ENCODE data around the gene FANCI.
"Not testable (repeated sequence)": the region's sequence is repeated elsewhere in the genome, so short reads cannot be mapped to it uniquely, and the experiment has no call there.

Gene FANCI

DNA sequence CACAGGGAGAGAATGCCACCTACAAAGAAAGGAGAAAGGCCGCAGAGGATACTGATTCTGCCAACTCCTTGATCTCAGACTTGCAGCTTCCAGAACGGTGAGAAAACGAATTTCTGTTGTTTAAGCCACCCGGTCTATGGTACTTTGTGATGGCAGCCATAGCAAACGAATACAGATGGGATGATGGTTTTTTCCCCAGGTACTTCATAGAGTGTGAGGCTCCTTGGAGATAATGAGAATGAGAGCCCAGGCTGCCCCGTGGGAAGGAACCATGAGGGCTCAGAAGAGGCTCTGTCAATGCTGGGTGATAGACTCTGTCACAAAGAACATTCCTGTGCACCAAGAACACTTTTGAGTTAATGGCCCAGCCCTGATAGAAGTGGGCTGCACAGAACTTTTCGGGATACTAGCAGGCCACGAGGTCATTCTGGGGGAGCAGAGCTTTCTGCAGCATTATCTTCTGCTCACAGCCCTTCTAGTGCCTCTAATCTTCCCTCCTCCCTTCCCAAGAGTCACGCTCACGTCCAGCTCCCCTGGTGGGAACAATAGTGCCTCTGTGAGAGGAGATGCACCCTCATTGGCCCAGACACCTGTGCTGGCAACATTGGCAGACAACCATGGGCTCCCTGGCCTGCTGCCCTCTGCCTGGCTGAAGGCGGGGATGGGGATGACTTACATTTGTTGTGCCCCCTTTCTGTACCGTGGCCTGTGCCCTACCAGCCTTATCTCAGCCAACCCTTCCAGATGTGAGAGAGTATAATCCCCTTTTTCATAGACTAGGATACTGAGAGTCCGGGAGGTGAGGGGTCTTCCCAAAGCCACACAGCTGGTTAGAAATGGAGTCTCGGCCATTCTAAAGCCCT lies 17.2 kb upstream of the FANCI start:
- DNase-seq, result no peak

DNA sequence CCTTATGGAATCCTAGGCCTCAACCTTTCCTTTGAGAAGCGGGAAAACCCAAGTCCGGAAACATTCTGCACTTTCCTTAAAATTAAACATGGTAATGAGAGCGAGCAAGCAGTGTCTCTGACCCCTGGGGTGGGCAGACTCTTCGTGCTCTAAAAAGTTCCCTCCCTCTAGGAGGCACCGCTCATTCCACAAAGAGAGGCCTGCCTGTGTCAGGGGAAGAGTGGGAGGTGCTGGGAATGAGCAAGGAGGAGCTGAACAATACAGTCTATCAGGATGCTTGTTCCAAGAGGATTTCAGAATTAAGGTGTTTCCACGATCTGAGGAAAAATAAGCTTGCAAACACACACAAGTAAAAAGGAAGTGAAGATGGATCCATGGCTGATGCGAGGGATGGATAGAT lies 16.4 kb upstream of the FANCI start:
- DNase-seq, result no peak

DNA sequence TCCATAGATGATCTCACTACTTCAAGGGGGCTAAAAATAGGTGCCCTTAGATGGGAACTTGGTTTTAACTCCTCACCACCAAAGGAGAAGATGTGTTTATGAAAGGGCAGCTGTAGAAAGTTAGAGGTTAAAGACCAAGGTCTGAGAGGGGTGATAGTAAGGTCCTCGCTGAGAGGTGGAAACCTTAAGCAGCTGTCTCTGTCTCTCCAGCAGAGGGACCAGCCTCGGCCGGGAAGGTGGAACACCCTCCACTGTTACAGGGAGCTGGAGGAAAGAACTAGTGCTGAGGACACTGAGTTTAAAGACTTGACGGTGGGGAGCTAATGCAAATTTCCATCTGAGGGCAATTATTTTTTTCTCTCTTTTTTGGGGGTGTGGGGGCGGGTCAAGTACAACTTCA lies 13.5 kb upstream of the FANCI start:
- no peak for DNase-seq

DNA sequence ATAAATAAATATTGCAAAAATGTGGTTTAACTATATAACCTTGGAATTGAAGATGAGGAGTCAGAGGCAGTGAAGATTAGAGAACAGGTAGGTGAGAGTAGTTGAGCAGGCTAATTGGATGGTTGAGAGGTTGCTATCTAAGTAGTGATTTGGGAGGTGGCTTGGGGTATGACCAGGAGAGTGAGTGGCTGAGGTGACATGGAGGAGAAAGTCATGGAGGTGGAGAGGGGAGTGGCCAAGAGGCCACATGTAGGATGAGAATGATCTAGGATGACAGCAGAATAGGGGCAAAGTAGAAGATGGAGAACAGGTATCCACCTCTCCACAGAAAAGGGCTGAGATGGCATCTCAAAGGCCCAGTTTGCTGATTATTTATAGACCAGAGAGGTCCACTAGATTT lies 11.9 kb upstream of the FANCI start:
- DNase-seq, result no peak

DNA sequence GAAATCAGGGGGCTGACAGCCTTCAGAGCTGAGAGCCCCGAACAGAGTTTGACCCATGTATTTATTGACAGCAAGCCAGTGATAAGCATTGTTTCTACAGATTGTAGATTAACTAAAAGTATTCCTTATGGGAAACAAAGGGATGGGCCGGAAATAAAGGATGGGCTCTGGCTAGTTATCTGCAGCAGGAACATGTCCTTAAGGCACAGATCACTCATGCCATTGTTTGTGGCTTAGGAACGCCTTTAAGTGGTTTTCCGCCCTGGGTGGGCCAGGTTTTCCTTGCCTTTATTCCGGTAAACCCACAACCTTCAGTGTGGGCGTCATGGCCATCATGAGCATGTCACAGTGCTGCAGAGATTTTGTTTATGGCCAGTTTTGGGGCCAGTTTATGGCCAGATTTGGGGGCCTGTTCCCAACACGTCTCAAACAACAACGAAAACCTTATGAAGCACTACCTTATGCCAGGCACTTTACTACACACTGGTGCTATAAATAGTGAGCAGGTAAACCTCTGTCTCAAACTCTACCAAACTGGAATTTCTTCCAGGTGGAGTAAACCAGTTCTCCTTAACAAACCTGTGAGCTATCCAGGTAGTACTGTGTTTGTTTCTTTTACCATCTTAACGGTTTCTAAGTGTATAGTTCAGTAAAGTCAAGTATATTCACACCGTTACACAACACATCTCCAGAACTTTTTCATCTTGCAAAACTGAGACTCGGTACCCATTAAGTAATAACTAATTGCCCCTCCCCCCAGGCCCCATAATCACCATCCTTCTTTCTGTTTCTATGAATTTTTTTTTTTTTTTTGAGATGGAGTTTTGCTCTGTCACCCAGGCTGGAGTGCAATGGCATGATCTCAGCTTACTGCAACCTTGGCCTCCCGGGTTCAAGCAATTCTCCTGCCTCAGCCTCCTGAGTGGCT lies 3.6 kb upstream of the FANCI start:
- DNase-seq, result peak; percentile 55

DNA sequence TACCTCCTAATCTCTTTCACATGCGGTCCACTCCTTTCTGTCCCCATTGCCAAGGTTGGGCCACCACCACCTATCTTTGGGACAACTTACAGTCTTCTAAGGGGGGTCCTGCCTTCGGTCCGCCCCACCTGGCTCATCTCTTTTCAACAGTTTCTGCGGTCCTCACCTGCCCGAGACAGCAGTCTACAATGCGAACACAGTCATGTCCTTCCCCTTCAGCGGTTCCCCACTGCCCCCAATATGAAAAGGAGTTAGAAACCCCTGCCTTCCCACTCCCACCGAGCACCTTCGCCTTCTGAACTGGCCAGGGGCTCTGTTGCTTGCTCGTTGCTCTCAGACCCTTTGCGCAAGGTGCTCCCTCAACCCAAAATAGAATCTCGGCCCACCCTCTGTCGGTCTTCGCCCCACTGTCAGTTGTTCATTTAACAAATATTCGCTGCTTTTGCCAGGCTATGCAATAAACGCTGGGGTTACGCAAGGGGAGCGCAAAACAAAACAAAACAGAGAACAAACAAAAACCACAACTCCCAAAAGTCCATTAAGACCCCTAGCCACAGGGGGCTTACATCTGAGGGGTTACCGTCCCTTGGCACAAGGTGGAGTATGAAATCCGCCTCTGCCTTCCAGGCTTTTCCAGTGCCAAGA lies 611 bp upstream of the FANCI start:
- DNase-seq, result no peak

DNA sequence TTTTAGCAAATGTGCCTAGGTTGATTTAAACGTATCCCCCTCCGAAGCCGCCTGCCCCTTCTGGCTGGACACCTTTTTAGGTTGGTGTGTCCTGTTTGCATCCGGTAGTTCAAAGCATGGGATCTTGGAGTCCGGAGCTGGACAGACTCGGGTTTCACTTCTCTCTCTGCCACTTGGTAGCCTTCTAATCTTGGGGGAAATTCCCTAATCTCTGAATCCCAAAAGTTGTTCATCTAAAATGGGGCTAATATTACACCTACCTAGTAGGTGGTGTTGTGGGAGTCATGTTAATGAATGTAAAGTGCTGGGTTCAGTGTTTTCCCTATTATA lies 760 bp downstream of the FANCI start:
- DNase-seq, result peak; percentile 30

DNA sequence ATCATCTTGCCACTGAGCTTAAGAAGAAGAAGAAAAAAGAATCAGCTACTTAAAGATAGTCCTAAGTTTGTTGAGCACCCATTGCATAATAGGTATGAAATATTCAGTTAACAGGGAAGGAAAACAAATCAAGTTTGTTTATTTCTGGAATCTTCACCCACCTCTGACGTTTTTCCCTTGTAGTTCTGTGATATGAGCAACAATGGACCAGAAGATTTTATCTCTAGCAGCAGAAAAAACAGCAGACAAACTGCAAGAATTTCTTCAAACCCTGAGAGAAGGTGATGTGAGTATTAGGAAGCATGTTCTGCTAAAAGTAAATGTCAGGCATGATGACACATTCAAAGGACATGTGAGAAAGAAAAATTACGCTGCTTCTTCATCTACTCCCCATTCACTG lies 3.7 kb downstream of the FANCI start:
- no peak for DNase-seq

DNA sequence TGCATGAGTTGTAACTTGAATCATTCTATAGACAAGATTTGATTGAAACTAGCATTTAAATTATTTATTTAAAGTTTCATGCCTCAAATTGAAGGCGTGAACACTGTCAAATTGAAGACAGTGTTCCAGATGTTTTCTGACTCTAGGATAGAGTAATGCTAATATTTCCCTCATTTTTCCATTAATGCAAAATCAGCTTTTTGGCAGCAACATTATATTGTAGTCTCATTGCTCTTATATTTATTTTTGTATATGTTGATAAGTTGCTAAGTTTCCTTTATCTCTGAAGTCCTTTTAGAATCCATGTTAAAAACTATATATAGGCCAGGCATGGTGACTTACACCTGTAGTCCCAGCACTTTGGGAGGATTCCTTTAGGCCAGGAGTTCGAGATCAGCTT lies 4.8 kb downstream of the FANCI start:
- no peak for DNase-seq

DNA sequence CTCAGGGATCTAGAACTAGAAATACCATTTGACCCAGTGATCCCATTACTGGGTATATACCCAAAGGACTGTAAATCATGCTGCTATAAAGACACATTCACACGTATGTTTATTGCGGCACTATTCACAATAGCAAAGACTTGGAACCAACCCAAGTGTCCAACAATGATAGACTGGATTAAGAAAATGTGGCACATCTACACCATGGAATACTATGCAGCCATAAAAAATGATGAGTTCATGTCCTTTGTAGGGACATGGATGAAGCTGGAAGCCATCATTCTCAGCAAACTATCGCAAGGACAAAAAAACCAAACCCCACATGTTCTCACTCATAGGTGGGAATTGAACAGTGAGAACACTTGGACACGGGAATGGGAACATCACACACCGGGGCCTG lies 6.4 kb downstream of the FANCI start:
- not testable (repeated sequence) for DNase-seq

DNA sequence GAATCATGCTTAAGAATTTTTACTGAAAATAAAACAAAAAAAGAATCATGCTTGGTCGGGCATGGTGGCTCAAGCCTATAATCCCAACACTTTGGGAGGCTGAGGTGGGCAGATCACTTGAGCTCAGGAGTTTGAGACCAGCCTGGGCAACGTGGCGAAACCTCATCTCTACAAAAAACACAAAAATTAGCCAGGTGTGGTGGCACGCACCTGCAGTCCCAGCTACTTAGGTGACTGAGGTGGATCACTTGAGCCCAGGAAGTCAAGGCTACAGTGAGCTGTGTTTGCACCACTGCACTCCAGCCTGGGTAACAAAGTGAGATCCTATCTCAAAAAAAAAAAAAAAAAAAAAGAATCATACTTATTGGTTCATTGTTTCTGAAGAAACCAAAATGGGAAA lies 33.5 kb downstream of the FANCI start:
- not testable (repeated sequence) for DNase-seq

DNA sequence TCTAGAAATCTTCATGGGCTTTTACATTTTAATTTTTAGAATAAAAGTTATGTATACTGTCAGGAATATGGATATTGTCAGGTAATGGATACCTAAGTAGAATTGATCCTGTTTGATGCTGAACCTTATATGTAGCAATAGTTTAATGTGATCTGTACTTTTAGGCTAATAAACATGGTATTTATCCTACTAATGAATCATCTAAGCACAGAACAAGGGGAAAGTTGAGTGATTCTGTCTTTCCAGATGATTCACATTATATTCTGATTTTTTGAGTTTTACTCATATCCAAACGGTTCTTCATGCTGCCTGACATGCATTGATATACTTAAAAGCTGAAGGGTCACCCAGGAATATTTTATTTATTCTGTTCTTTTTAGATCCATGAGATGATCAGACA lies 34.5 kb downstream of the FANCI start:
- no peak for DNase-seq

DNA sequence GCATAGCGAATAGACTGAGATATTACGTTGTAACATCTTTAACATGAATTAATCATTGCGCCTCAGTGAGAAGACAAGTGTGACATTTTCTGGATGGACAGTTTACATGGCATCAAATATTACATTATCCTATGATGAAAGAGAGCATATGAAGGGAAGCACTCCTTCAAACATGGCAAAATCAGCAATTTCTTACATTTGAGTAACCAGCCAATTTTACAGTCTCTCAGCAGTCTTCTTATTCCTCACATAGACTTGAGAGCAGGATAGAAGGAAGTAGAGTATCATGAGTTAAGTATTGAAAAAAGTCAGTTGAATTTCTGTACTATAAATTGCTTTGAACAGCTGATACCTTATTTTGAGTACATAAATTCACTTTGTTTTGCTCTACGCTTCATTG lies 38.9 kb downstream of the FANCI start:
- DNase-seq, result no peak

DNA sequence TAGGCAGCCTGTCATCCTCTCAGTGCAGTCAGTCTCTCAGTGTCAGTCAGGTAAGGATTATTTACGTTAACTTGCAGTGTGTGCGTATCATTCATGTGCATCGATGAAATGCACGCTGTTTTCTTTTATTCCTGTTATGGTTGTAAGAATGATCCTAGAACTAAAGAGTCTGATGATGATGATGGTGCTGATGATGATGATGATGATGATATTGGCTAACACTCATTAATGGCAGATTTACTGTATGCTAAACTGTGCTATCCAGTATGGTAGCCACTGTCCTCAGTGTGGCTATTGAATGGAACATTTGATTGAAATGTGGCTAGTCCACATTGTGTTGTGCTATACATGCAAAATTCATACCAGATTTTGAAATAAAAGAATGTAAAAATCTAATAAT lies 39.4 kb downstream of the FANCI start:
- DNase-seq, result no peak

DNA sequence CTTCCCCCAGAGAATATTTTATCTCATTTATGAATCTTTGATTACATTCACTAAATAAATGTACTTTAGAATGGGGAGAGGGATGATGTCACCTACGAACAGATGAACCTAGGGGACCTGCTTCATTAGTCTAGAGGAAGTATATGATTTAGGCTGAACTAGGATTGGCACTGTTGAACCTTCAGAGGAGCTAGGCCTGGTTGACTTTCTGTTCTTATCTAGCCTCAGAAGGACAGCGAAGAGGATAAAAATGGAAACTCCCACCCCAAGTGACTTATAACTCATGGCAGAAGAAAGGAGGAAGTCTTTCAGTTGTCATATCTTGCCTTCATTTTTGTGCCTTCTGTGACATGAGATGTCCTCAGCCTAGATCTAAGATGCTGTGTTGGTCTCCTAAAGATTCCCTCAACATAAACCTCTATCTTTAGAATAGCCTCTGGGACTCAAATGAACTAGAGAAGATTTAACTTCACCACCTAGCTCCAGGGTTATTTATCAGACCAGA lies 48.2 kb downstream of the FANCI start:
- no peak for DNase-seq

DNA sequence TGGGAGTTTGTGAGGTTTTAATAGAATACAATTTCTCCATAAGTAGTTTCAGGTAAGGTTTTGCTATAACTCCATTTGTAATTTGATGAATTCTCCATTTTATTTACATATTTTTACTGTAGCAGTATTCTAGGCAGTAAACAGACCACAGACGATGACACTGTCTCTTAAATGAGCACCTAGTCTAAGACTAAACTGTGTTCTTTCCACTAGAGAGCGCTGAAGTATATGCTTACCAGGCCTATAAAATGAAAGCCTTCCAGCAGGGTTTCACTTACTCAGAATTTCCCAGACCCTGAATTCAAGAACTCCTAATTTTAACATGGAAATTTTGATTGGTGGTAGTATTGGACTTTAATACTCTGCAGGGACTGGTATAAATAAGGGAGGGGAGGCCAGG lies 49.2 kb downstream of the FANCI start:
- DNase-seq, result no peak

DNA sequence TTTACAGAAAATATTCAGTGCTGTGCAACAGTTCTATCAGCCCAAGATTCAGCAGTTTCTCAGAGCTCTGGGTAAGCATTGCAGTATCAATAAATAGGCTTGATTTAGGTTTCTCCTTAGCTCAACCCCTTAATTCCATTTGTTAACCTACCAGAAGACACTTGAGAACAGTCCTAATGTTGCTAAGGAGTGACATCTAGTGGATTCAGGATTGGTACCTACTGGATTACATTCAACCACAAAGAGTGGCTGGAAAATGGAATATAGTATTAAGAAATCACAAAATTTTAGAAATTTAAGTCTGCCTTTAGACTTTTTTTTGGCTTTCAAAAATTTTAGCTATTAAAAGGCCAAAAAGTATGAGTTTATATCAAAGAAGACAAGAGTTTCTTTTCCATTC lies 56.1 kb downstream of the FANCI start:
- peak; percentile 12 for DNase-seq

DNA sequence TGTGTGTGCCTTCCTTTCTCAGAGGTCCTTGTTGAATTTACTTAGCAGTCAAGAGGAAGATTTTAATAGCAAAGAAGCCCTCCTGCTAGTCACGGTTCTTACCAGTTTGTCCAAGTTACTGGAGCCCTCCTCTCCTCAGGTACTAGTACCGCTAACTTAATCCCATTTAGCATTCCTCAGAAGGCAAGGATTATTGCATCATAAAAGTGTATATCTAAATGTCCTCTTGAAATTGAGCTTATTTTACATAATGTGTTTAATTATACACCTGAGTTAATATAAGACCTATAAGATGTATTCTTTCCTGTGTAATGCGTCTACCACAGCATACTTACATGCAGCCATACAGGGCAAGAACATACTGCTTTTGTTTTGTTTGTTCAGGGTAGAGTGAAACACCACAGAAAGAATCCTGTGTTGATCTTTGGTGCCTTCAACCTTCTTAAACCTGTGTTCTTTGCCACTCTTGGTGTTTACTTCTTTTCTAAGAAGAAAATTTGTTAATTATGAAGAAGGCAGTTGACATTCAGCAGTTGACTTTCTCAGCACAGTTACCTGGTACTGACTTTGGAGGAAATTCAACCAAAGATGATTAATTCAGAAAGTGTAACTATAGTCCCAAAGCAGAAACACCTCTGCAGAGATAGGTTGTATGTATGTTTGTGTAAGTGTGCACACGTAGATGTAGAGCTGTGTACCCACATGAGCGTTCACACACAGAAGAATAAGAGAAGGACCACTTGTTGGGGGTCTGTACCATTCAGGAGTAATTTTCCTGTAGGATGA lies 57.7 kb downstream of the FANCI start:
- DNase-seq, result no peak

DNA sequence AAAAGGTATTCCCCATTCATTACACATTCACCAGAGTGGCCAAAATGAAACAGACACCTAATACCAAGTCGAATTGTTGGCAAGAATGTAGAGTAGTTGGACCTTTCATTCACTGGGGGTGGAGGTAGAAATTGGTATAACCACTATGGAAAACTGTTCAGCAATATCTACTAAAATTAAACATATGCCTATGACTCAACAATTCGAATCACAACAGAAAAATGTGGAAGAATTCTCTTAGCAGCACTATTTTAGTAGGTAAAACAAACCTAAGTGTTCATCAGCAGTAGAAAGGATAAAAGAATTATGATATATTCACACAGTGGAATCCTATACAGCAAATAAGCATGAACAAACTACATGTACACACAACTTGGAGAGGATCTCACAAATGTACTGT lies 60.2 kb downstream of the FANCI start:
- DNase-seq, result no peak

DNA sequence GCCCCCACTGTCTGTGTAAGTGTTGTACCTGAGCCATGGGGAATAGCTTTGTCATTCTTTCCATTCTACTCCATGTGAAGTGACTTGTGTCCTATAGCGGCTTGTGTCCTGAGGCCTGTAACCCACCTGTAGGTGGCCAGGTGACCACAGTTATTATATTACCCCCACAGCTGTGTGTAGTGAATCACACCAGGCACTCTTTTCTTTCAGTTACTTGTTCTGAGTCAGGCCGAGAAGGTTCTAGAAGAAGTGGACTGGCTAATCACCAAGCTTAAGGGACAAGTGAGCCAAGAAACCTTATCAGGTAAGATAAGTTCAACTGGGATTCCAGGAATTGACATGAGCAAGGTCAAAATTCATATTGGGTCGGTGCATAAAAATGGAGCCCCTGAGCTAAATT lies 61.6 kb downstream of the FANCI start:
- no peak for DNase-seq

DNA sequence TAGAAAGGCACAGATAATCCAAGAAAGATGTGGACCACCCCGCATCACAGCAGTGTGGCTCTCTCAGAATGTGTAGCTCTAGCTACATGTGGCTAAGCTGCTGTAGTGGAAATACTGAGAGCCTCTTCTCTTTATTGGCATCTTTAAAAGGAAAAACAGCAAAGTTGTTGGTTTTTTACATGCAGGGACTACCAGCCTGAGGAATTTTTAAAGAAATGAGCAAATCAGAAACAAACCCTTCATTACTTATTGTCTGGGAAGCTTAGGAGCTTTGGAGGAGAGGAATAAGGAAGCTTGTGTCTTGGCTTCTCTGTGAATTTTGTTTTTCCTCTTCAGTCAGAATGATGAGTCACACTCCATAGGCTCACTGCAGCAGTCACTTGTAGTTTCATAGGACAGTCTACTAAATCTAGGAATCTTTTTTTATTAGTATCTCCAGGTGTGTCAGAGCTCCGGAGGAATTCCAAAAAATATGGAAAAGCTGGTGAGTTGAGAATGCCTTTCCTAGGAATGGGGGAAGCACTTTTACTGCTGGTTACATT lies 63.3 kb downstream of the FANCI start:
- DNase-seq, result peak; percentile 62

DNA sequence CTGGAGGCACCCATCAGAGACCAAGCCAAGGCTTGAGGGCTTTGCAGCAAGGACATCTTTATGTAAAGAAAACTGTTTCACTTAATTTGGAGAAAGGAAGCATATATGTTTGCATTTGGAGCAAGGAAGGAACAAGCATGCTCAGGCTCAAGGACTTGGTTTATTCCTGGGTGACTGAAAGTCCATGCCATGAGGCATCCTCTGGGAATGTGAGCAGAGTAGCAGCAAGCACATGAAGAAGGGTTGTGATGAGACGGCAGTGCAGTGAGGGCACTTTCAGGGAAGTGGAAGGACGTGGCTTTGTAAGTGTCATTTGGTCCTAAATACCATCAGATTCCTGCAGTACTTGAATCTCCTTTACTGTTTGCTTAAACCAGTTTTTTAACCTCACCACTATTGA lies 64.0 kb downstream of the FANCI start:
- no peak for DNase-seq
